ENCODE data around the gene IL19.

- no peak for TF ChIP-seq RAD21 (CRISPR knock-in tag; IDR thresholded peaks at IDR 0.05)
- TF ChIP-seq HNRNPH1 (optimal IDR thresholded peaks at IDR 0.05; ENCODE audit: low read depth, low read length) = no peak
- no peak for TF ChIP-seq NFIC (IDR thresholded peaks at IDR 0.05; ENCODE audit: low read length)
- no peak for TF ChIP-seq BCLAF1 (IDR thresholded peaks at IDR 0.05)
- no peak for TF ChIP-seq CBX5 (CRISPR knock-in tag; IDR thresholded peaks at IDR 0.05; ENCODE audit: borderline replicate concordance)
- TF ChIP-seq ZNF777 (CRISPR knock-in tag; IDR thresholded peaks at IDR 0.05) = no peak
- TF ChIP-seq ATF7 (IDR thresholded peaks at IDR 0.05) = no peak
- TF ChIP-seq ATF7 (CRISPR knock-in tag; IDR thresholded peaks at IDR 0.05) = no peak
- no peak for TF ChIP-seq ZNF24 (IDR thresholded peaks at IDR 0.05)
- no peak for TF ChIP-seq CTCF (CRISPR knock-in tag; IDR thresholded peaks at IDR 0.05)
- no peak for TF ChIP-seq SRSF9 (IDR thresholded peaks at IDR 0.05; ENCODE audit: borderline replicate concordance, insufficient read depth, low read depth, low read length, poor library complexity, severe bottlenecking)
- TF ChIP-seq FOXA1 (IDR thresholded peaks at IDR 0.05) = no peak
- TF ChIP-seq FOXA1 (CRISPR knock-in tag; IDR thresholded peaks at IDR 0.05) = no peak
- TF ChIP-seq RNF219 (CRISPR knock-in tag; IDR thresholded peaks at IDR 0.05) = no peak
- TF ChIP-seq SP4 (CRISPR knock-in tag; IDR thresholded peaks at IDR 0.05) = no peak
Measured at GRCh38 chr1:206814716-206815341, 44.3 kb downstream of the IL19 start.
